Panc1 (cell line): ENCODE data around the gene HSPB7. TPM values are rescaled to one million over a fixed set of nuclear protein-coding genes. Genes with fewer than 3 reads are reported as not detected.

ENCODE experiments used
- ATAC-seq: fragments of 200-7000 bp; cut with Tn5 transposase; 2 replicates; pipeline ENCODE4 v1.9.1; 2020; ENCODE audit warnings: mild to moderate bottlenecking, moderate library complexity
- BruUV-seq: library from RNA; stranded (reverse); fragments of 400-500 nt; replicated peaks from 2 replicates; lab custom pipeline; 2021; lab: Mats Ljungman, UMichigan
- CTCF ChIA-PET: fragments of 300-600 bp; sonication (Branson Sonifier 250); formaldehyde crosslinking; loops from one replicate; lab custom pipeline; 2022; ENCODE audit warnings: antibody characterized with exemption; lab: Charles Lee
- POLR2A ChIA-PET: fragments of 300-600 bp; sonication (Branson Sonifier 250); formaldehyde crosslinking; loops from one replicate; lab custom pipeline; 2022; ENCODE audit warnings: antibody characterized with exemption; lab: Charles Lee
- DNase-seq: peaks from one replicate; pipeline ENCODE4 v3.0.0-alpha.2; 2010; ENCODE audit warnings: low read depth, low spot score
- H3K27ac ChIP-seq: 2 replicates; pipeline ENCODE4 v1.5.1; 2011; ENCODE audit warnings: mild to moderate bottlenecking, low read length, inconsistent platforms
- H3K27me3 ChIP-seq: fragments of 200-500 bp; sonication (Bioruptor generic); 2 replicates; pipeline ENCODE4 v1.6.0; 2014; ENCODE audit warnings: low read length, inconsistent platforms; ENCODE audit not compliant: control insufficient read depth, insufficient read depth
- H3K36me3 ChIP-seq: fragments of 200-500 bp; sonication (Bioruptor generic); 2 replicates; pipeline ENCODE4 v1.5.1; 2014; ENCODE audit warnings: inconsistent platforms, mild to moderate bottlenecking, low read length, moderate library complexity; ENCODE audit not compliant: control insufficient read depth, insufficient read depth
- H3K4me1 ChIP-seq: 2 replicates; pipeline ENCODE4 v1.5.1; 2011; ENCODE audit warnings: inconsistent platforms, mild to moderate bottlenecking, low read length, moderate library complexity; ENCODE audit not compliant: control insufficient read depth, insufficient read depth
- H3K4me3 ChIP-seq, 2 experiments: 2 replicates each; pipeline ENCODE4 v1.5.1; 2011 to 2012; ENCODE audit warnings: low read depth in 2 of 2, low read length in 2 of 2, mild to moderate bottlenecking in 2 of 2, inconsistent platforms in 1 of 2, moderate library complexity in 1 of 2
- H3K9me3 ChIP-seq: fragments of 200-500 bp; sonication (Bioruptor generic); 2 replicates; pipeline ENCODE4 v1.5.1; 2014; ENCODE audit warnings: low read depth, mild to moderate bottlenecking, inconsistent platforms, low read length, moderate library complexity; ENCODE audit not compliant: control insufficient read depth, insufficient read depth
- CTCF ChIP-seq: fragments of 450-650 bp; IDR thresholded peaks from 2 replicates; pipeline ENCODE4 v1.5.1; 2017; ENCODE audit warnings: mild to moderate bottlenecking
- POLR2AphosphoS5 ChIP-seq: IDR thresholded peaks from 2 replicates; pipeline ENCODE4 v1.6.1; 2012; ENCODE audit warnings: mild to moderate bottlenecking, low read depth, low read length, moderate library complexity
- REST ChIP-seq, 2 experiments: IDR thresholded peaks; 2 replicates each; pipeline ENCODE4 v1.6.1; 2011 to 2012; ENCODE audit warnings: low read depth in 2 of 2, control low read depth in 1 of 2, low read length in 1 of 2, mild to moderate bottlenecking in 1 of 2, moderate library complexity in 1 of 2; ENCODE audit not compliant: insufficient read depth in 1 of 2
- SIN3A ChIP-seq: IDR thresholded peaks from 2 replicates; pipeline ENCODE4 v1.6.1; 2012; ENCODE audit warnings: low read depth, mild to moderate bottlenecking, low read length, moderate library complexity, borderline replicate concordance; ENCODE audit not compliant: insufficient read depth
- TCF7L2 ChIP-seq: IDR thresholded peaks from 2 replicates; pipeline ENCODE4 v1.6.1; 2011; ENCODE audit warnings: mild to moderate bottlenecking, low read depth, low read length, inconsistent platforms
- in situ Hi-C: cut with HindIII; loops from 2 replicates; pipeline ENCODE4 v1.10.0; 2016; ENCODE audit warnings: low sequenced_read_pairs, low pct_unique_long_range_greater_than_20kb
- intact Hi-C: fragments of 100-400 bp; cut with micrococcal nuclease; formaldehyde crosslinking; loops from one replicate; pipeline ENCODE4 v1.10.0; 2022; ENCODE audit not compliant: unreplicated experiment
- total RNA-seq: library from RNA; stranded (reverse); gene quantifications from one replicate; pipeline ENCODE4 v1.2.1, GENCODE V29; 2021; ENCODE audit not compliant: unreplicated experiment

HSPB7 gene
- total RNA-seq, 1 experiment from 2014 or later: 0.10 TPM

GRCh38 chr1:16006552-16007485, 11.0 kb downstream of the HSPB7 start:
- Histone ChIP-seq H3K4me3 (no peak overlapping the region), H3K27ac (no peak overlapping the region), H3K36me3 (no peaks in the 10 kb centered on the region), H3K27me3 (no peaks in the 10 kb centered on the region), H3K4me1 (no peaks in the 10 kb centered on the region), H3K9me3 (no peaks in the 10 kb centered on the region)
- TF ChIP-seq CTCF: no peak
- TF ChIP-seq POLR2AphosphoS5: no peak
- no peak for TF ChIP-seq SIN3A
- TF ChIP-seq TCF7L2: no peak
- TF ChIP-seq REST (IDR thresholded peaks at IDR 0.05; ENCODE audit: insufficient read depth in 1 of 2, low read depth in 2 of 2, low read length in 1 of 2): no peak
- CTCF ChIA-PET: interaction anchor here (0.6 to 0.7 kb wide), 2 partner anchors 10 to 38 kb away, joined by 3 to 4 read pairs; no protein-coding TSS in a partner anchor
- no TSS peak for BruUV-seq
- in situ Hi-C loops (no loop called here), intact Hi-C loops (no loop called here)
- ATAC-seq (peak; percentile 26; the same call in 1 of the 2 replicates), DNase-seq (no peak)
- POLR2A ChIA-PET: no interaction called here

GRCh38 chr1:16006010-16006409, 11.8 kb downstream of the HSPB7 start:
- ChIA-PET CTCF (interaction anchor here (0.6 kb wide), 2 partner anchors 11 to 357 kb away, joined by 3 read pairs; no protein-coding TSS in a partner anchor), POLR2A (no interaction called here)
- no peaks in the 10 kb centered on the region for H3K36me3 ChIP-seq
- TF ChIP-seq TCF7L2 (no peak), CTCF (no peak), SIN3A (no peak), POLR2AphosphoS5 (no peak), REST (IDR thresholded peaks at IDR 0.05; ENCODE audit: insufficient read depth in 1 of 2, low read depth in 2 of 2, low read length in 1 of 2) (no peak)
- no peaks in the 10 kb centered on the region for H3K27me3 ChIP-seq
- intact Hi-C loops: no loop called here
- DNase-seq (no peak), ATAC-seq (no peak)
- H3K4me1 ChIP-seq: no peaks in the 10 kb centered on the region
- no TSS peak for BruUV-seq
- no peak overlapping the region for H3K4me3 ChIP-seq
- no peaks in the 10 kb centered on the region for H3K9me3 ChIP-seq
- no peak overlapping the region for H3K27ac ChIP-seq
- in situ Hi-C loops: no loop called here
